B cell (primary cell): Measurements from ENCODE around the gene CCND1. TPM values are rescaled to one million over a fixed set of nuclear protein-coding genes. Genes with fewer than 3 reads are reported as not detected.

ENCODE experiments used
- ATAC-seq: fragments of 200-7000 bp; cut with Tn5 transposase; one replicate; pipeline ENCODE4 v1.10.0; 2021; ENCODE audit warnings: low read depth, mild to moderate bottlenecking, moderate number of reproducible peaks, moderate library complexity
- CTCF ChIA-PET: fragments of 350-600 bp; sonication (Branson Sonifier 250); formaldehyde crosslinking; loops from one replicate; lab custom pipeline; 2021; ENCODE audit warnings: antibody characterized with exemption, inconsistent platforms; lab: Charles Lee
- POLR2A ChIA-PET: fragments of 350-600 bp; sonication (Branson Sonifier 250); formaldehyde crosslinking; loops from one replicate; lab custom pipeline; 2021; ENCODE audit warnings: antibody characterized with exemption; lab: Charles Lee
- DNase-seq: peaks from one replicate; pipeline ENCODE4 v3.0.0; 2013
- H2AFZ ChIP-seq: 2 replicates; pipeline ENCODE4 v1.6.1; 2012; ENCODE audit warnings: mild to moderate bottlenecking, low read depth, low read length; ENCODE audit not compliant: insufficient read depth, poor library complexity, severe bottlenecking
- H3K27ac ChIP-seq, 2 donors: 1 replicate in 1 of 2; 2 replicates in 1 of 2; pipeline ENCODE4 v1.5.1; 2012 to 2013; ENCODE audit warnings: low read length in 2 of 2, mild to moderate bottlenecking in 2 of 2, moderate library complexity in 1 of 2
- H3K27me3 ChIP-seq, 4 experiments: fragments of 200-600 bp in 1 of 4; sonication (generic) in 1 of 4; replicated peaks in 1 of 4; 1 replicate in 2 of 4; 2 replicates in 2 of 4; pipeline versions ENCODE4 v1.6.1 to v1.7.0; 2013 to 2016; ENCODE audit warnings: low read length in 3 of 4, mild to moderate bottlenecking in 2 of 4, mixed read lengths in 1 of 4, moderate library complexity in 1 of 4; ENCODE audit not compliant: insufficient read depth in 4 of 4, control insufficient read depth in 3 of 4; ENCODE audit errors: control extremely low read depth in 1 of 4
- H3K36me3 ChIP-seq, 2 experiments: replicated peaks in 1 of 2; 1 replicate in 1 of 2; 2 replicates in 1 of 2; pipeline versions ENCODE4 v1.6.1 to v1.7.1; 2013; ENCODE audit warnings: low read length in 1 of 2; ENCODE audit not compliant: insufficient read depth in 2 of 2, control insufficient read depth in 1 of 2; ENCODE audit errors: control extremely low read depth in 1 of 2, extremely low read depth in 1 of 2
- H3K4me1 ChIP-seq, 2 donors: fragments of 200-600 bp in 1 of 2; sonication (generic) in 1 of 2; 1 replicate in 1 of 2; 2 replicates in 1 of 2; pipeline versions ENCODE4 v1.5.1 to v1.6.1; 2013 to 2017; ENCODE audit warnings: low read length in 2 of 2; ENCODE audit not compliant: control insufficient read depth in 2 of 2, insufficient read depth in 2 of 2
- H3K4me2 ChIP-seq: replicated peaks from 2 replicates; pipeline ENCODE3; 2012; ENCODE audit warnings: mild to moderate bottlenecking, low read depth, low read length; ENCODE audit not compliant: poor library complexity, severe bottlenecking
- H3K4me3 ChIP-seq, 5 experiments: fragments of 200-600 bp in 1 of 5; sonication (generic) in 1 of 5; 1 replicate in 3 of 5; 2 replicates in 2 of 5; pipeline versions ENCODE4 v1.5.1 to v1.7.0; 2011 to 2016; ENCODE audit warnings: low read length in 4 of 5, mild to moderate bottlenecking in 4 of 5, low read depth in 2 of 5, control low read depth in 1 of 5, moderate library complexity in 1 of 5; ENCODE audit not compliant: insufficient read depth in 1 of 5; ENCODE audit errors: control extremely low read depth in 1 of 5, extremely low read depth in 1 of 5
- H3K79me2 ChIP-seq: fragments of 200-600 bp; sonication (generic); one replicate; pipeline ENCODE4 v1.6.0; 2016; ENCODE audit warnings: low read length; ENCODE audit not compliant: control insufficient read depth, insufficient read depth
- H3K9ac ChIP-seq: fragments of 200-600 bp; sonication (generic); 2 replicates; pipeline ENCODE4 v1.6.1; 2017; ENCODE audit warnings: mild to moderate bottlenecking, low read length, moderate library complexity
- H3K9me3 ChIP-seq, 3 donors: one replicate each; pipeline versions ENCODE4 v1.6.1 to v1.7.1; 2013; ENCODE audit warnings: low read length in 2 of 3; ENCODE audit not compliant: control insufficient read depth in 2 of 3, insufficient read depth in 1 of 3; ENCODE audit errors: control extremely low read depth in 1 of 3
- H4K20me1 ChIP-seq: 2 replicates; pipeline ENCODE4 v1.6.0; 2012; ENCODE audit warnings: mild to moderate bottlenecking, low read length; ENCODE audit not compliant: insufficient read depth, control insufficient read depth, poor library complexity, severe bottlenecking
- H3K27ac Mint-ChIP-seq: one replicate; pipeline ENCODE4 v1.8.0; 2021; ENCODE audit warnings: mixed read lengths
- H3K27me3 Mint-ChIP-seq: one replicate; pipeline ENCODE4 v1.8.0; 2021; ENCODE audit warnings: mixed read lengths
- H3K4me1 Mint-ChIP-seq: one replicate; pipeline ENCODE4 v1.8.0; 2021; ENCODE audit warnings: mixed read lengths
- H3K4me3 Mint-ChIP-seq: one replicate; pipeline ENCODE4 v1.8.0; 2021; ENCODE audit warnings: mixed read lengths
- H3K9me3 Mint-ChIP-seq: one replicate; pipeline ENCODE4 v1.8.0; 2022; ENCODE audit warnings: mixed read lengths; ENCODE audit not compliant: insufficient read depth
- CTCF ChIP-seq: fragments of 200-600 bp; IDR thresholded peaks from one replicate; pipeline ENCODE4 v1.8.0; 2022; ENCODE audit warnings: antibody characterized with exemption, mild to moderate bottlenecking
- WGBS: methylation state at CpG from one replicate; pipeline ENCODE4 v1.1.5; 2013; ENCODE audit warnings: missing lambda C conversion rate; ENCODE audit not compliant: insufficient coverage; 5-methylcytosine and 5-hydroxymethylcytosine counted together
- intact Hi-C: fragments of 100-400 bp; cut with micrococcal nuclease; formaldehyde crosslinking; loops from one replicate; pipeline ENCODE4 v1.10.0; 2022
- polyA plus RNA-seq: library from polyadenylated mRNA; depleted of rRNA; stranded (reverse); fragments of >200 nt; gene quantifications from 2 replicates; pipeline ENCODE4 v1.2.3, GENCODE V29; 2012
- total RNA-seq, 2 donors: library from RNA; stranded (reverse); fragments of 120-200 nt in 1 of 2; gene quantifications; 1 replicate in 1 of 2; 2 replicates in 1 of 2; pipeline versions ENCODE4 v1.2.3 to v1.2.4, GENCODE V29; 2013 to 2022

Gene CCND1
- total and polyA plus RNA-seq, 2 donors (not counting 1 experiment from before 2014, with no cell fraction given) = 4.9 to 8.8 TPM

GRCh38 chr11:69674267-69674885, 33.4 kb downstream of the CCND1 start:
- Histone ChIP-seq H3K4me3 (peak overlapping the region; percentile 71 to 92 (median 75)), H3K36me3 (peaks cover 0 to 24% of the 10 kb centered on the region in 2 experiments), H3K9ac (peak overlapping the region; percentile 80), H3K27me3 (peaks cover 0 to 3% (median 0%) of the 10 kb centered on the region in 4 experiments), H3K4me1 (peaks cover 20 to 26% of the 10 kb centered on the region in 2 donors), H3K79me2 (peaks cover 26% of the 10 kb centered on the region), H3K4me2 (peak overlapping the region; percentile 83), H2AFZ (peak overlapping the region; percentile 86), H4K20me1 (peaks cover 29% of the 10 kb centered on the region), H3K9me3 (no peaks in the 10 kb centered on the region), H3K27ac (peak overlapping the region; percentile 66 to 91)
- Mint-ChIP-seq H3K27me3 (peaks cover 6% of the 10 kb centered on the region), H3K27ac (peak overlapping the region; percentile 95), H3K4me3 (peak overlapping the region; percentile 94), H3K9me3 (no peaks in the 10 kb centered on the region), H3K4me1 (peaks cover 33% of the 10 kb centered on the region)
- 29% methylated on average over 12 of the region's 18 CpGs for WGBS
- CTCF ChIA-PET = interaction anchor here (0.8 to 3.3 kb wide), 4 partner anchors 11 to 573 kb away, joined by 4 to 16 read pairs (median 6); no protein-coding TSS in a partner anchor
- TF ChIP-seq CTCF = no peak
- intact Hi-C loops = loop anchor here (10.0 kb wide), 2 partner anchors 380 to 770 kb away; partner anchors contain the start of genes IGHMBP2, MRPL21 and MYEOV
- POLR2A ChIA-PET = interaction anchor here (1.6 kb wide), 1 partner anchor 31 kb away, joined by 7 read pairs; no protein-coding TSS in a partner anchor
- ATAC-seq (no peak), DNase-seq (no peak)
